ENCODE measurements around the gene CHAF1A.

The CHAF1A gene

GRCh38 chr19:4441994-4442818 is 39.8 kb downstream of the CHAF1A start:
- no peak for TF ChIP-seq GATA2 (IDR thresholded peaks at IDR 0.05; ENCODE audit: low read depth, low read length)
- no peak for TF ChIP-seq GATA3 (IDR thresholded peaks at IDR 0.05; ENCODE audit: low read depth, low read length)

DNA sequence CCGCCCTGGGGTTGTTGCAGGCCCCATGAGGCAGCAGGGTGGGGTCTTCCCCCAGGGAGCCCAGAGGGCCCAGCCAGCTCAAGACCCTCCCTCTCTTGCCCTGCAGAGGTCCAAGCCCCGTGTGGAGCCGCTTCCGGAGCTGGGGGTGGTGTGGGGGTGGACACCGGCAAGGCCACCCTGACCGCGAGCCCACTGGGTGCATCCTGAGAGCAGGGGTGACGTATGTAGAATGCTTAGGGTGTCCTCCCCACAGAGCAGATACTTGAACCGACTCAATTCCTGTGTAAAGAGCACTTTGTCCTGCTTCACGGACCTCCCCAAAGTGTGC is 40.3 kb downstream of the CHAF1A start:
- TF ChIP-seq GATA3 (IDR thresholded peaks at IDR 0.05; ENCODE audit: low read depth, low read length), result no peak
- TF ChIP-seq GATA2 (IDR thresholded peaks at IDR 0.05; ENCODE audit: low read depth, low read length), result no peak

DNA sequence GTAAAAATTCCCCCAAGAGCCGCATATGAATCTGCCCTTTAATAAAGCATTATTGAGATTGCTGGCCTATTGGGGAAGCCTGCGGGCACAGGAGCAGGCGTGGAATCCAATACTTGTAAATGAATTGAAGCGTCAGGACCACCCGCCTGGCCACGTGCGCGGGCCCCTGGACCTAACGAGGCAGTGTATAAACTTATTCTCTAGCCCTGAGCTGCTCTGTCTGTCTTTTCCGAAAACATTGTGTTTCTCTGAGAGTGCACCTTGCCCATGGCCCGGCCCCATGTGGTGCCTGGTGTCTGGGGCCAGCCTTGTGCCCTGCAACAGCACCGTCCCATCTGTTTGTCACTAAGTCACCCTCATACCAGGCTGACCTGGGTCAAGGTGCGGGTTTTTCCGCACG is 40.7 kb downstream of the CHAF1A start:
- TF ChIP-seq GATA2 (IDR thresholded peaks at IDR 0.05; ENCODE audit: low read depth, low read length) (no peak), GATA3 (IDR thresholded peaks at IDR 0.05; ENCODE audit: low read depth, low read length) (no peak)

GRCh38 chr19:4443966-4444764 is 41.7 kb downstream of the CHAF1A start:
- TF ChIP-seq GATA3 (IDR thresholded peaks at IDR 0.05; ENCODE audit: low read depth, low read length) (no peak), GATA2 (IDR thresholded peaks at IDR 0.05; ENCODE audit: low read depth, low read length) (no peak)

DNA sequence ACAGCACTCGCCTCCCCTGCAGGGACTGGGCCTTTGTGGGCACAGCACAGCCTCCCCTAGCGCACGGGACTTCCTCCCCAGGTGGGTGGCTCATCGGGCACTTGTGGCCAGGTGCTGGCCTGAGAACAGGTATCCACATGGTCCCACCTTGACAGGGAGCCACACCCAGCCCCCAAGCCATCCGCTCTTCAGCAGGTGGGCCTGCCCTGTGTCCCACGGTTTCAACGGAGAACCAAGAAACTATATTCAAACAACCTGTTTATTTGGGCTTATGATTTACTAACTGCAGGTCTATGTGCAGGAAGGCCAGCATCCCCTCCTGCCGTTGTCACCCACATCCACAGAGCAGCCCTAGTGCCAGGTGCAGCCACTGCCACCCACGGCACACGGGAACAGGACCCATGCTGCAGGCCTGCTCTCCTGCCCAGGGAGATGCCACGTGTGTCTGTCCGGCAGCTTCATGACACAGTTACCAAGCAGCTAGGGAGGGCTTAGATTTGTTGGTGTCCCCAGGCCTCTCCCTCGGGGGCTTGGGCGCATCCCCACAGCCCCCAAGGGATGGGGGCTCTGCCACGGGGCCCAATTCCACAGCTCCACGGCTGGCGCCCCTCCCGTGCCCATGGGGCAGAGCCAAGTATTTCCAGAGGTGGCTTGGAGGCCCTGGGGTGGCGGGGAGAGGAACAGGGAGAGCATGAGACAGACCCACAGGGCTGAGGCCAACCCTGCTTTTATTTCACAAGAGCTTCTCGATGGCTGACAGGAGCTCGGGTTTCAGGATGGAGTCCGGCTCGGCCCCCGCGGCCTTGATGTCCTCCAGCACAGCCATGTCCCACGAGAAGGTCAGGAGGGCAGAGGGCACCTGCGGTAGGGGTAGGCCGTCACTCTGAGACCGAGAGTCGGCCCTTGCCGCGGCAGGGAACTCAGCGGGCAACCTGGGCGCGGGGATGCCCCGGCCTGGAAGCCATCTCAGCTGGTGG is 42.6 kb downstream of the CHAF1A start:
- TF ChIP-seq GATA3 (IDR thresholded peaks at IDR 0.05; ENCODE audit: low read depth, low read length) (no peak), GATA2 (IDR thresholded peaks at IDR 0.05; ENCODE audit: low read depth, low read length) (no peak)

- no peak for TF ChIP-seq GATA3 (IDR thresholded peaks at IDR 0.05; ENCODE audit: low read depth, low read length)
- no peak for TF ChIP-seq GATA2 (IDR thresholded peaks at IDR 0.05; ENCODE audit: low read depth, low read length)
These were observed 43.7 kb downstream of the CHAF1A start for GRCh38 chr19:4445963-4446703.

- TF ChIP-seq GATA2 (IDR thresholded peaks at IDR 0.05; ENCODE audit: low read depth, low read length) (no peak), GATA3 (IDR thresholded peaks at IDR 0.05; ENCODE audit: low read depth, low read length) (no peak)
These were observed 44.3 kb downstream of the CHAF1A start for GRCh38 chr19:4446704-4447200.

GRCh38 chr19:4447327-4448146 is 45.1 kb downstream of the CHAF1A start:
- TF ChIP-seq GATA2 (IDR thresholded peaks at IDR 0.05; ENCODE audit: low read depth, low read length) (no peak), GATA3 (IDR thresholded peaks at IDR 0.05; ENCODE audit: low read depth, low read length) (no peak)

DNA sequence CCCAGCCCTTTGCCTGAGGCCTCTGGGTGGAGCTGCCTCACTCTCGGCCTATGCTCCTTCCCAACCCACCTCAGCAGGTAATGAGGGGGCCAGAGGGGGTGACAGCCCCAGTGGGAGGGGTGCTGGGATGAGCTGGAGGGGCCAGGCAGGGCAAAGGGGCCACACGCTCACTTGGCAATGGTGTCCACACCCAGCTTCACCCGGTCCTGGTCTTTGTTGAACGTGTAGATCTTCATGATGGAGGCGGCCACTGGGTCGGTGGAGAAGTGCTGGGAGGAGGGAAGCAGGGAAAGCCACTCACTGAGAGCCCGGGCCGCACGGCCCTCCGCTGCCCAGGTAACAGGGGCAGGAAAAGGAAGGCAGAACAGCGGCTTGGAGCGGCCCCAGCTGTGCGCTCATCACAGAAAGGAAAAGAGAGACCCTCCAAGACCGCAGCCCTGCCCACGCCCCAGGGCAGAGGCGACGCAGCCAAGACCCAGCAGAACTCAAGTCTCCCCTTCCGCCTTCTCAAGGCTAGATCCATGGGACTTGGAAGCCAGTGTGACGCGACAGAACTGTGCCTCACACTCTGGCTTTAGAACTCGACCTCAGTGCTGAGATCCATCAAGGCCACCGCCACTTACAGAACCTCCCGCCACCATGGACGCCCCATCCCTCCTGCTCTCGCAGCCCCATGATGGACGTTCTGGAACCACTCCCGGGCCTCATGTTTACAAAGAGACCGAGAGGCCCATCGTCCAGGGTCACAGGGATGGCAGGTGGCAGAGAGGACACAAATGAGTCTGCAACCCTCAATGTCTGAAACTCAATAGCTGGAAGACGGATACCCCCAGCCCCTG is 45.9 kb downstream of the CHAF1A start:
- TF ChIP-seq GATA3 (IDR thresholded peaks at IDR 0.05; ENCODE audit: low read depth, low read length) (no peak), GATA2 (IDR thresholded peaks at IDR 0.05; ENCODE audit: low read depth, low read length) (no peak)

GRCh38 chr19:4449022-4449638 is 46.7 kb downstream of the CHAF1A start:
- no peak for TF ChIP-seq GATA2 (IDR thresholded peaks at IDR 0.05; ENCODE audit: low read depth, low read length)
- no peak for TF ChIP-seq GATA3 (IDR thresholded peaks at IDR 0.05; ENCODE audit: low read depth, low read length)

DNA sequence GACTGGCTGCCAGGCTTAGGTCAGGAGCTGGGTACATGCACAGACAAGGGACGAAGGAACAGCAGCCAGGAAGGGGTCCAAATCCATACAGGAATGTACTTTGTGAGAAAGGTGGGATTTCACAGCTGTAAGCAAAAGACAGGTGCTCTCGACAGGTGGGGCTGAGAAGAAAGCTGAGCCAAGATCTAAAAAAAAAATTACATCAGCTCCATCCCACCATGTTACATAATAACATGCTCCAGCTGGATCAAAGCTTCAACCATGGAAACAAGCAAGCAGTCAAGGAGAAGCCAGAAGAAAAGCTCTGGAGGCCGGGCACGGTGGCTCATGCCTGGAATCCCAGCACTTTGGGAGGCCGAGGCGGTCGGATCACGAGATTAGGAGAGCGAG is 47.2 kb downstream of the CHAF1A start:
- TF ChIP-seq GATA2 (IDR thresholded peaks at IDR 0.05; ENCODE audit: low read depth, low read length) (no peak), GATA3 (IDR thresholded peaks at IDR 0.05; ENCODE audit: low read depth, low read length) (no peak)
